ENCODE measurements around the gene DOCK8. TPM values are rescaled to one million over a fixed set of nuclear protein-coding genes. Genes with fewer than 3 reads are reported as not detected.

Gene DOCK8
- total RNA-seq, 1 donor = under 0.01 TPM

DNA sequence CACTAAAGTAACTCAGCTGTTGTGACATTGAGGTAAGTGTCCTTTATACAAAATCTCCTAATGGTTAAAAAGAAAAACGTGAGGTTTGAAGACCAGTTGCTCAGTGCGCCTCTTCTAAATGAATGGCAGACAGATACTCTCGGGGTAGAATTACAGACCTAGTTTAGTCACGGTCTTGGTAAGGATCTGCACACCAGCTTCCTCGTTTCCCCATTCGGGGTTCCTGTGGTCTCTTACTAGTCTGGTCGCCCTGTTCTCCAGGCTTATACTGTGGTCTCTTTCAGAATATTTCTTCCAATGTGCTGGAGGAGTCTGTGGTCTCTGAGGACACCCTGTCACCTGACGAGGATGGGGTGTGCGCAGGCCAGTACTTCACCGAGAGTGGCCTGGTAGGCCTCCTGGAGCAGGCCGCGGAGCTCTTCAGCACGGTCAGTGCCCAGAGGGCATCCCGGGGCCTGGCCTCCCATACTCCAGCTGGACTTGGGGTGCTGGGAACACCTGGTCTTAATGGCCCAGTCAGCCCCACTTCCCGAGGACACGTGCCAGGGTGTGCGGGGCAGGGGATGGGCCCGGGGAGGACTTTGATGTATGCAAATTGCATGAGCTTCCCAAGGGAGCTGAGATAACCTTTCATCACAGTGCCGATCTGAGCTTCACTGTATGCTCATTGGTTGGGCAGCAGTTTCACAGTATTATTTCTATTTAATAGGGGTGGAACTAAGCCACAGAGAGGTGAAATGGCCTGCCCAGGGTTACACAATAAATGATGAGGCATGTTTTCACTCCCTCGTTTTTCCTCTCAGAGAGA is 224.5 kb downstream of the DOCK8 start:
- no peak for DNase-seq (ENCODE audit: insufficient read length, low spot score, missing footprints)
- no peak overlapping the region for H3K27ac ChIP-seq (ENCODE audit: low read depth, low read length)
- no peaks in the 10 kb centered on the region for H3K4me1 ChIP-seq (ENCODE audit: insufficient read depth, low read length)
- H3K4me2 ChIP-seq (ENCODE audit: insufficient read depth, low read length) = no peak overlapping the region
- H3K4me3 ChIP-seq (ENCODE audit: insufficient read depth, low read length) = no peak overlapping the region
- H3K36me3 ChIP-seq (ENCODE audit: insufficient read depth, low read length) = no peaks in the 10 kb centered on the region
- no peaks in the 10 kb centered on the region for H3K9me3 ChIP-seq (ENCODE audit: low read depth, low read length)
- no peaks in the 10 kb centered on the region for H3K79me2 ChIP-seq (ENCODE audit: insufficient read depth, low read length)
- H3K27me3 ChIP-seq (ENCODE audit: insufficient read depth, low read length) = no peaks in the 10 kb centered on the region
- TF ChIP-seq, protein P1, sequence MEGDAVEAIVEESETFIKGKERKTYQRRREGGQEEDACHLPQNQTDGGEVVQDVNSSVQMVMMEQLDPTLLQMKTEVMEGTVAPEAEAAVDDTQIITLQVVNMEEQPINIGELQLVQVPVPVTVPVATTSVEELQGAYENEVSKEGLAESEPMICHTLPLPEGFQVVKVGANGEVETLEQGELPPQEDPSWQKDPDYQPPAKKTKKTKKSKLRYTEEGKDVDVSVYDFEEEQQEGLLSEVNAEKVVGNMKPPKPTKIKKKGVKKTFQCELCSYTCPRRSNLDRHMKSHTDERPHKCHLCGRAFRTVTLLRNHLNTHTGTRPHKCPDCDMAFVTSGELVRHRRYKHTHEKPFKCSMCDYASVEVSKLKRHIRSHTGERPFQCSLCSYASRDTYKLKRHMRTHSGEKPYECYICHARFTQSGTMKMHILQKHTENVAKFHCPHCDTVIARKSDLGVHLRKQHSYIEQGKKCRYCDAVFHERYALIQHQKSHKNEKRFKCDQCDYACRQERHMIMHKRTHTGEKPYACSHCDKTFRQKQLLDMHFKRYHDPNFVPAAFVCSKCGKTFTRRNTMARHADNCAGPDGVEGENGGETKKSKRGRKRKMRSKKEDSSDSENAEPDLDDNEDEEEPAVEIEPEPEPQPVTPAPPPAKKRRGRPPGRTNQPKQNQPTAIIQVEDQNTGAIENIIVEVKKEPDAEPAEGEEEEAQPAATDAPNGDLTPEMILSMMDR (IDR thresholded peaks at IDR 0.05; ENCODE audit: extremely low read depth, low read depth, low read length) = no peak
- H4K20me1 ChIP-seq (ENCODE audit: insufficient read depth, low read length) = no peaks in the 10 kb centered on the region
- no peak overlapping the region for H2AFZ ChIP-seq (ENCODE audit: low read length)

DNA sequence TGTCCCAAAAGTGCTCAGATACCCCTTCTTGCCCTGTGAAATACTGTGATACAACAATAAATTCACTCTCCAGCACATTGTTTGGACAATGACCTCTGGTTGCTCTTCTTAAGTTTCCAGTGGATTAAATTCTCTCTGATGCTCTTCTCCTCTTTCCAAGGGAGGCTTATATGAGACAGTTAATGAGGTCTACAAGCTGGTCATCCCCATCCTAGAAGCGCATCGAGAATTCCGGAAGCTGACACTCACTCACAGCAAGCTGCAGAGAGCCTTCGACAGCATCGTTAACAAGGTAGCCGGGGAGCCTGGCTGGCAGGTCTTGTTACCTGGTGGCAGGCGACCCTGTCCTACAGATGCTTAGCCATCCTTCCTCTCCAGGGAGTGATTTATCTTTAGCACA is 226.5 kb downstream of the DOCK8 start:
- no peaks in the 10 kb centered on the region for H4K20me1 ChIP-seq (ENCODE audit: insufficient read depth, low read length)
- no peak overlapping the region for H3K4me2 ChIP-seq (ENCODE audit: insufficient read depth, low read length)
- H3K27ac ChIP-seq (ENCODE audit: low read depth, low read length) = no peak overlapping the region
- H3K36me3 ChIP-seq (ENCODE audit: insufficient read depth, low read length) = no peaks in the 10 kb centered on the region
- TF ChIP-seq, protein P1 (IDR thresholded peaks at IDR 0.05; ENCODE audit: extremely low read depth, low read depth, low read length) = no peak
- no peaks in the 10 kb centered on the region for H3K4me1 ChIP-seq (ENCODE audit: insufficient read depth, low read length)
- H2AFZ ChIP-seq (ENCODE audit: low read length) = no peak overlapping the region
- H3K79me2 ChIP-seq (ENCODE audit: insufficient read depth, low read length) = no peaks in the 10 kb centered on the region
- no peaks in the 10 kb centered on the region for H3K9me3 ChIP-seq (ENCODE audit: low read depth, low read length)
- H3K27me3 ChIP-seq (ENCODE audit: insufficient read depth, low read length) = no peaks in the 10 kb centered on the region
- no peak overlapping the region for H3K4me3 ChIP-seq (ENCODE audit: insufficient read depth, low read length)
- DNase-seq (ENCODE audit: insufficient read length, low spot score, missing footprints) = no peak

DNA sequence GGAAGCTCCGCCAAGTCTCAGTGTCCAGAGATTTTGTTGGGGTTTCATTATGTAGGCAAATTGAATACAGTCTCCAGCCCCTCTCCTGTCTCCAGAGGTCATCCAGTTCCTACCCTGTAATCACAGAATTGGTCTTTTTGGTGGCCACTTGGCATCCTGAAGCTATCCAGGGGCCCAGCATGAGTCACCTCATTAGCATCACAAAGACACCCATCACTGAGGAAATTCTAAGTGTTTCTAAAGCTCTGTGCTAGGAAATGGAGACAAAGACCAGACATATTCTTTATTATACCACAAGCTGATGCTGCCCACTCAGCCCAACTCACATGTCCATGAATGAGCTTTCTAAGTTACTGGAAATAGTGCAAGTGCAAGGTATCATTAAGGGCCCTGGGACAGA is 229.9 kb downstream of the DOCK8 start:
- H3K79me2 ChIP-seq (ENCODE audit: insufficient read depth, low read length) = no peaks in the 10 kb centered on the region
- no peak overlapping the region for H2AFZ ChIP-seq (ENCODE audit: low read length)
- H4K20me1 ChIP-seq (ENCODE audit: insufficient read depth, low read length) = no peaks in the 10 kb centered on the region
- H3K4me1 ChIP-seq (ENCODE audit: insufficient read depth, low read length) = no peaks in the 10 kb centered on the region
- TF ChIP-seq, protein P1 (IDR thresholded peaks at IDR 0.05; ENCODE audit: extremely low read depth, low read depth, low read length) = no peak
- no peak overlapping the region for H3K27ac ChIP-seq (ENCODE audit: low read depth, low read length)
- no peak overlapping the region for H3K4me3 ChIP-seq (ENCODE audit: insufficient read depth, low read length)
- H3K9me3 ChIP-seq (ENCODE audit: low read depth, low read length) = no peaks in the 10 kb centered on the region
- DNase-seq (ENCODE audit: insufficient read length, low spot score, missing footprints) = no peak
- no peaks in the 10 kb centered on the region for H3K36me3 ChIP-seq (ENCODE audit: insufficient read depth, low read length)
- H3K27me3 ChIP-seq (ENCODE audit: insufficient read depth, low read length) = no peaks in the 10 kb centered on the region
- no peak overlapping the region for H3K4me2 ChIP-seq (ENCODE audit: insufficient read depth, low read length)

DNA sequence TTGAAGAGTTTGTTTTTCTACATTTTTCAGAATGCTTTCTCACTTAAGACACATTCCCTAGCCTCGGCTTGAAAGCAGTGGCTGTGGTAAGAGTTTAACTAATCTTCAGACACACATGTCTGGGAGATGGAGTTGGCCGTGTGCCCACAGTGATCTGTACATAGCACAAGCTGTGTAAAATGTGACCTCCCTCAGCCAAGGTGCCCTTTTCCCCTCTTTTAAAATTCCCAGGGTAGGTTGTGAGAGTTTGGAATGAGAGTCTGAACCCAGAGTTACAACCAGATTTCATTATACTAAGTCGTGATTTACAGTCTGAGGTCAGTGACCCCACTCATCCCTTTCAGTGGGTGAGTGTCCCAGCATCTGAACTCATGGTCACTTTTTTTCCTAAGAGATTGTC is 230.4 kb downstream of the DOCK8 start:
- no peak overlapping the region for H3K4me3 ChIP-seq (ENCODE audit: insufficient read depth, low read length)
- no peaks in the 10 kb centered on the region for H3K4me1 ChIP-seq (ENCODE audit: insufficient read depth, low read length)
- no peaks in the 10 kb centered on the region for H4K20me1 ChIP-seq (ENCODE audit: insufficient read depth, low read length)
- no peaks in the 10 kb centered on the region for H3K27me3 ChIP-seq (ENCODE audit: insufficient read depth, low read length)
- DNase-seq (ENCODE audit: insufficient read length, low spot score, missing footprints) = no peak
- TF ChIP-seq, protein P1 (IDR thresholded peaks at IDR 0.05; ENCODE audit: extremely low read depth, low read depth, low read length) = no peak
- no peak overlapping the region for H3K27ac ChIP-seq (ENCODE audit: low read depth, low read length)
- no peak overlapping the region for H3K4me2 ChIP-seq (ENCODE audit: insufficient read depth, low read length)
- H3K36me3 ChIP-seq (ENCODE audit: insufficient read depth, low read length) = no peaks in the 10 kb centered on the region
- H2AFZ ChIP-seq (ENCODE audit: low read length) = no peak overlapping the region
- no peaks in the 10 kb centered on the region for H3K79me2 ChIP-seq (ENCODE audit: insufficient read depth, low read length)
- H3K9me3 ChIP-seq (ENCODE audit: low read depth, low read length) = no peaks in the 10 kb centered on the region
